Psoas muscle (tissue), 8 donors: ENCODE results near the gene EFS. TPM values are rescaled to one million over a fixed set of nuclear protein-coding genes. Genes with fewer than 3 reads are reported as not detected.
"Not testable (repeated sequence)": the region's sequence is repeated elsewhere in the genome, so short reads cannot be mapped to it uniquely, and the experiment has no call there.

ENCODE experiments used
- ATAC-seq, 4 donors: fragments of 200-7000 bp; cut with Tn5 transposase; one replicate each; pipeline ENCODE4 v1.9.1; 2020; ENCODE audit warnings: moderate library complexity in 3 of 4, mild to moderate bottlenecking in 2 of 4
- DNase-seq, 2 donors: peaks; one replicate each; pipeline ENCODE4 v3.0.0-alpha.2; 2020
- H3K27ac ChIP-seq: fragments of 200-600 bp; one replicate; pipeline ENCODE4 v1.8.0; 2022
- H3K27me3 ChIP-seq, 3 donors: fragments of 200-600 bp in 1 of 3; one replicate each; pipeline versions ENCODE4 v1.6.1 to v1.8.0; 2013 to 2022; ENCODE audit warnings: low read length in 2 of 3, mild to moderate bottlenecking in 2 of 3, moderate library complexity in 1 of 3; ENCODE audit not compliant: insufficient read depth in 3 of 3
- H3K36me3 ChIP-seq, 2 donors: fragments of 200-600 bp in 1 of 2; one replicate each; pipeline versions ENCODE4 v1.6.1 to v1.8.0; 2013 to 2022; ENCODE audit warnings: low read depth in 1 of 2, mild to moderate bottlenecking in 1 of 2, moderate library complexity in 1 of 2; ENCODE audit not compliant: insufficient read depth in 1 of 2
- H3K4me1 ChIP-seq: fragments of 200-600 bp; one replicate; pipeline ENCODE4 v1.8.0; 2022
- H3K4me3 ChIP-seq: fragments of 200-600 bp; one replicate; pipeline ENCODE4 v1.8.0; 2022; ENCODE audit warnings: mild to moderate bottlenecking
- H3K9me3 ChIP-seq: fragments of 200-600 bp; one replicate; pipeline ENCODE4 v1.8.0; 2022
- CTCF ChIP-seq: fragments of 200-600 bp; IDR thresholded peaks from one replicate; pipeline ENCODE4 v1.8.0; 2022; ENCODE audit warnings: antibody characterized with exemption
- WGBS, 3 donors: extraction: QIAGEN DNeasy Blood & Tissue Kit; methylation state at CpG; one replicate each; pipeline versions ENCODE4 v1.1.6 to v1.1.7; 2013; 5-methylcytosine and 5-hydroxymethylcytosine counted together
- intact Hi-C, 2 donors: fragments of 100-400 bp; cut with DNase I; formaldehyde crosslinking; loops; one replicate each; pipeline versions ENCODE4 v1.11.0 to v1.14.2; 2022
- polyA plus RNA-seq, 3 donors: library from polyadenylated mRNA; stranded (reverse); fragments of 200-250 nt; gene quantifications; one replicate each; pipeline ENCODE4 v1.2.3, GENCODE V29; 2013
- total RNA-seq, 4 donors: library from RNA; stranded (reverse); fragmentation: NEBNext Ultra II Directional in 2 of 4; extraction: Animal tissue kit (Norgen Biotek cat#: 25700) in 2 of 4; gene quantifications; one replicate each; pipeline versions ENCODE4 v1.2.1 to v1.2.4, GENCODE V29; 2021 to 2023
- donor health status: healthy with polysubstance abuse.
- donor health status: DM: no; HTN: no; CAD: no; lungs with moderate emphysema.
- donor health status: Bipolar disorder and iron deficiency.
- donor health status: healthy.
- donor health status: DM: yes; HTN: yes; CAD: no.
- donor health status: DM: no; HTN: no; CAD: no.
- donor health status: DM: no; HTN: no; CAD: no.
- donor health status: DM: yes; HTN: yes; CAD: no.

Gene EFS
- total and polyA plus RNA-seq, 7 donors: 0.93 to 2.5 (median 1.1) TPM

DNA sequence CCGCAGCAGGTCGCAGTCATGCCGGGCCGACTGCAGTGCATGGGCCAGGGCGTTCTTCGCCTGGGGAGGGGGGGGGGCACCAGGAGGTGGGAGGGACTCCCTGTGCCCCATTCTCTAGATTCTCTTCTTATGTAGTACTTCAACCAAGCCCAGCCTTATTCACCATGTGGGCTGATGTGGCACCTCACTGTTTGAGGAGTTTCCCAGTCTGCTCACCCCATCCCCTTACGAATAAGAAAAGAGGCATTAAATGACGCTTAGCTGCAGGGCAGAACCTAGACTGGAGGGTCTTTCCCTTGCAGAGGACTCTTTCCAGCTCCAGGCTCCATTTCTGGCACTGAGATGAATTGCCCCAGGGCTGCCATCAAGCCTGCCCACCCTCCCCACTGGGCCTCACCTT, 24.0 kb upstream of the EFS start:
- Histone ChIP-seq H3K4me3 (no peak overlapping the region), H3K27ac (no peak overlapping the region), H3K36me3 (peaks cover 5 to 68% of the 10 kb centered on the region in 2 donors), H3K27me3 (no peaks in the 10 kb centered on the region), H3K4me1 (no peaks in the 10 kb centered on the region), H3K9me3 (no peaks in the 10 kb centered on the region)
- no peak for TF ChIP-seq CTCF
- DNase-seq (no peak), ATAC-seq (no peak)
- WGBS, 3 donors: 85 to 87% (median 86%) methylated on average over 8 of the region's 8 CpGs
- intact Hi-C loops: no loop called here

GRCh38 chr14:23387916-23388882, 23.2 kb upstream of the EFS start:
- H3K27me3 ChIP-seq: no peaks in the 10 kb centered on the region
- WGBS, 3 donors: 73 to 81% (median 80%) methylated on average over 26 of the region's 26 CpGs
- no peak overlapping the region for H3K27ac ChIP-seq
- ATAC-seq (peak in 1 of 4 donors; percentile 3), DNase-seq (no peak)
- intact Hi-C loops: no loop called here
- H3K4me1 ChIP-seq: no peaks in the 10 kb centered on the region
- no peaks in the 10 kb centered on the region for H3K9me3 ChIP-seq
- H3K36me3 ChIP-seq: peaks cover 5 to 69% of the 10 kb centered on the region in 2 donors
- H3K4me3 ChIP-seq: no peak overlapping the region
- no peak for TF ChIP-seq CTCF

DNA sequence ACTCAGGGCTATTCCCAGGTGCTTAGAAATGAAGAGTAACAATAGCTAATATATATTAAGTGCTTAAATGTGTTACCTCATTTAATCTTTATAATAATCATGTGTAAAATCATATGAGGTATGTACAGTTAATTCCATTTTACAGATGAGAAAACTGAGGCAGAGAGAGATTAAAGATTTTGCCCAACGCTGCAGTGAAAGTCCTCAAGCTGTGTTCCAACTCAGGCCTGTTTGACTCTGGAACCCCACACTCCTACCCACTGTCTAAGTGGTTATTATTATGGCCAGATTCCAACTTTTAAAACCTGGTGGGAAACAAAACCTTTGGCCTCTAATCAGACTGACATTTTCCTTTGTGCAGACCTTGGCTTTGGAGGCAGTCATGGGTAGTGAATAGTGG, 22.0 kb upstream of the EFS start:
- Histone ChIP-seq H3K4me3 (no peak overlapping the region), H3K27me3 (no peaks in the 10 kb centered on the region), H3K36me3 (peaks cover 5 to 67% of the 10 kb centered on the region in 2 donors), H3K4me1 (no peaks in the 10 kb centered on the region), H3K9me3 (no peaks in the 10 kb centered on the region), H3K27ac (no peak overlapping the region)
- DNase-seq (no peak), ATAC-seq (no peak)
- WGBS, 3 donors: 91 to 100% (median 93%) methylated on average over 1 of the region's 1 CpG
- intact Hi-C loops: no loop called here
- no peak for TF ChIP-seq CTCF

DNA sequence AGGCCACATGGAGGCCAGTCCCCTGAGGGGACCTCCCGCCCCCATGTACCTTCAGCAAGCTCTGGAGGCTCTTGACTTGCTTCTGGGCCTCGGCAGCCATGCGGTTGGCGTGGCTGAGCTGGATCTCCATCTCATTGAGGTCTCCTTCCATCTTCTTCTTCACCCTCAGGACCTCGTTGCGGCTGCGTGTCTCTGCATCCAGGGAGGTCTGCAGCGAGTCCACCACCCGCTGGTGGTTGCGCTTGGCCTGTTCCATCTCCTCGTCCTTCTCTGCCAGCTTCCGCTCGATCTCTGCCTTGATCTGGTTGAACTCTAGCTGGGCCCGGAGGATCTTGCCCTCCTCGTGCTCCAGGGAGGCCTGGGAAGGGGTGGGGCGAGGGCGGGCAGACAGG, 21.3 kb upstream of the EFS start:
- H3K27ac ChIP-seq, H3K9me3 ChIP-seq, ATAC-seq, H3K27me3 ChIP-seq, H3K4me3 ChIP-seq, H3K4me1 ChIP-seq, intact Hi-C loops, DNase-seq: not testable (repeated sequence)
- H3K36me3 ChIP-seq: peaks cover 5 to 67% of the 10 kb centered on the region in 2 donors
- WGBS, 3 donors: 79 to 83% (median 81%) methylated on average over 15 to 17 of the region's 17 CpGs

- ATAC-seq (no peak), DNase-seq (no peak)
- intact Hi-C loops: no loop called here
- H3K9me3 ChIP-seq: no peaks in the 10 kb centered on the region
- 66 to 80% (median 78%) methylated on average over 15 to 18 of the region's 18 CpGs for WGBS, 3 donors
- no peak overlapping the region for H3K4me3 ChIP-seq
- H3K27me3 ChIP-seq: peaks cover 0 to 5% (median 0%) of the 10 kb centered on the region in 3 donors
- peaks cover 5 to 67% of the 10 kb centered on the region in 2 donors for H3K36me3 ChIP-seq
- no peak overlapping the region for H3K27ac ChIP-seq
- no peak for TF ChIP-seq CTCF
- no peaks in the 10 kb centered on the region for H3K4me1 ChIP-seq
These were observed 20.8 kb upstream of the EFS start for GRCh38 chr14:23385642-23386265.
